OCI-LY3 (cell line): Measurements from ENCODE around the gene ZSCAN5B.
"Not testable (repeated sequence)": the region's sequence is repeated elsewhere in the genome, so short reads cannot be mapped to it uniquely, and the experiment has no call there.

Experiments used
- EZH2phosphoT487 ChIP-seq: fragments of 200-600 bp; shearing (Covaris generic); IDR thresholded peaks from 2 replicates; pipeline ENCODE4 v1.6.1; 2018; ENCODE audit warnings: antibody characterized with exemption, mixed run types, low read depth
- TF ChIP-seq, protein P1 (sequence below): fragments of 200-600, 300-600 bp; sonication (generic); IDR thresholded peaks from 2 replicates; pipeline ENCODE4 v1.5.1; 2014; ENCODE audit warnings: antibody characterized with exemption, low read length, low read depth

DNA sequence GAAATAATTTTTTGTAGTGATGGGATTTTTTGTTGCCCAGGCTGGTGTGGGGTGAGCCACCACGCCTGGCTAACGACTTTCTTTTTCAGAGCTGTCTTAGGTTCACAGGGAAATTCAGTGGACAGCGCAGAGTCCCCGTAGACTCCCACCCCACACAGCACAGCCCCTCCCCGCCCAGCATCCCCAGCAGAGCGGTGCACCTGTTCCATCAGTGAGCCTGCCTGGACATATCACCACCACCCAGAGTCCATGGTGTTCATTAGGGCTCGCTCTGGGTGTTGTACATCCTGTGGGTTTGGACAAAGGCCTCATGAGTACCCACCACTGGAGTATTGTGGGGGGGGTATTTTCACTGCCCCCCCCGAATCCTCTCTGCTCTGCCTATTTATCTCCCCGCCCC lies 12.5 kb upstream of the ZSCAN5B start:
- TF ChIP-seq EZH2phosphoT487: not testable (repeated sequence)
- TF ChIP-seq, protein P1, sequence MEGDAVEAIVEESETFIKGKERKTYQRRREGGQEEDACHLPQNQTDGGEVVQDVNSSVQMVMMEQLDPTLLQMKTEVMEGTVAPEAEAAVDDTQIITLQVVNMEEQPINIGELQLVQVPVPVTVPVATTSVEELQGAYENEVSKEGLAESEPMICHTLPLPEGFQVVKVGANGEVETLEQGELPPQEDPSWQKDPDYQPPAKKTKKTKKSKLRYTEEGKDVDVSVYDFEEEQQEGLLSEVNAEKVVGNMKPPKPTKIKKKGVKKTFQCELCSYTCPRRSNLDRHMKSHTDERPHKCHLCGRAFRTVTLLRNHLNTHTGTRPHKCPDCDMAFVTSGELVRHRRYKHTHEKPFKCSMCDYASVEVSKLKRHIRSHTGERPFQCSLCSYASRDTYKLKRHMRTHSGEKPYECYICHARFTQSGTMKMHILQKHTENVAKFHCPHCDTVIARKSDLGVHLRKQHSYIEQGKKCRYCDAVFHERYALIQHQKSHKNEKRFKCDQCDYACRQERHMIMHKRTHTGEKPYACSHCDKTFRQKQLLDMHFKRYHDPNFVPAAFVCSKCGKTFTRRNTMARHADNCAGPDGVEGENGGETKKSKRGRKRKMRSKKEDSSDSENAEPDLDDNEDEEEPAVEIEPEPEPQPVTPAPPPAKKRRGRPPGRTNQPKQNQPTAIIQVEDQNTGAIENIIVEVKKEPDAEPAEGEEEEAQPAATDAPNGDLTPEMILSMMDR: not testable (repeated sequence)
